Measurements from ENCODE around the gene AMIGO1.

GRCh38 chr1:109482242-109482641 is 27.3 kb downstream of the AMIGO1 start:
- TF ChIP-seq CTCF (conservative IDR thresholded peaks at IDR 0.05; ENCODE audit: low read length) (no peak), EZH2phosphoT487 (IDR thresholded peaks at IDR 0.05; ENCODE audit: borderline replicate concordance) (no peak)

All from Loucy (cell line).